GM21381 (cell line): ENCODE data around the gene ARR3.
"Not testable (repeated sequence)": the region's sequence is repeated elsewhere in the genome, so short reads cannot be mapped to it uniquely, and the experiment has no call there.

Experiments
- ATAC-seq: cut with Tn5 transposase; IDR thresholded peaks from one replicate; pipeline ENCODE4 v1.9.1; 2021; ENCODE audit warnings: mild to moderate bottlenecking, moderate library complexity; ENCODE audit not compliant: unreplicated experiment

Gene ARR3

GRCh38 chrX:70279081-70279480 is 10.9 kb downstream of the ARR3 start:
- no peak for ATAC-seq

GRCh38 chrX:70280573-70280972 is 12.4 kb downstream of the ARR3 start:
- ATAC-seq, result no peak

DNA sequence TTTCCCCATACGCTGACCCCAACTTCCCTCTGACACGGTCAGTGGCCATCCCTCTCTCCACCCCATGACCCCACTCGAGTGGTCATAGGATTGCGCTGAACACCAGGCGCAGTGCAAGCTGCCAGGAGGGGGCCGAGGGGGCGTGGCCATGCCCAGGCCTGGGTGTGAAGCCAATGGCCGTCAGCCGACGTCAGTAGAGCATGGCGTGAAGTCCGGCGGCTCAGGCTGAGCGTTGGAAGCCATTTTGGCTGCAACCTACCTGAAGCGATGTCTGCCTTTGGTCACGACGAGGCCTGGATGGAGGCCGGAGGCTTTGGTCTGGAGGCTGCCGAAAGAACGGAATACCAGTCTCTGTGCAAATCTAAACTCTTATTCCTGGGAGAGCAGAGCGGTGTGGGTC is 13.8 kb downstream of the ARR3 start, which contains the start of gene RAB41:
Gene RAB41 (plus strand): TSS at position 222 of the 400 bp plus-strand sequence. CDS start 46 bp downstream, at position 268.
- no peak for ATAC-seq

GRCh38 chrX:70289168-70289792 is 21.1 kb downstream of the ARR3 start:
- peak; percentile 13 for ATAC-seq

- peak; percentile 94 for ATAC-seq
Measured at GRCh38 chrX:70289793-70290770, 21.9 kb downstream of the ARR3 start, which contains the start of the genes KIF4A and PDZD11. Gene KIF4A (plus strand): TSS chrX:70290104. CDS start chrX:70290459, 355 bp downstream. Gene PDZD11 (minus strand): TSS chrX:70289927. CDS start chrX:70289341, 586 bp downstream.

DNA sequence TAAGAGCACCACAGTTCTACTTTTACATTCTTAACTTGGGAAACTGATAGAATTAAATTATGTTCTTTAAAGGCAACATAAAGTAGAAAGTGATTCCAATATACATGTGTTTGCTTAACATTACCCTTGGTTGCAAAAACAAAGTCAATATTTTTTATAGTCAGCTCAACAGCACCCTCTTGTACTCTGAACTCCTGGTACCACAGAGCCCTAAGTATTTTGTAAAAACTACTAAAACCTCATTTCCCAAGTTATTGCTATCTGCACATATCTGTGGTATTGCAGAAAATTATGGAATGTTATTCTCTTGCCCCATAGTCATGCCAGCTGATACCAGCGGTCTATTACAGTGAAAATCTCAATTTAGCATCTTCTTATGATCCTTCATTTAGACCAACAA is 24.7 kb downstream of the ARR3 start:
- ATAC-seq, result no peak

DNA sequence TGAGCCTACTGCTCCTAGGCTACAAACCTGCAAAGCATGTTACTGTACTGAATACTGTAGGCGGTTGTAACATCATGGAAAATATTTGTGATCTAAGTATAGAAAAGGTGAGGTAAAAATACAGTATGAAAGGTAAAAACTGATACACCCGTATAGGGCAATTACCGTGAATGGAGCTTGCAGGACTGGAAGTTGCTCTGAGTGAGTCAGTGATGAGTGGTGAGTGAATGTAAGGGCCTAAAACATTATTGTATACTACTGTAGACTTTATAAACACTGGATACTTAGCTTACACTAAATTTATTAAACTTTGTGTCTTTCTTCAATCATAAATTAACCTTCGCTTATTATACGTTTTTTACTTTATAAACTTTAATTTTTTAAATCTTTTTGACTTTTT is 25.5 kb downstream of the ARR3 start:
- ATAC-seq, result no peak

GRCh38 chrX:70301716-70302115 is 33.6 kb downstream of the ARR3 start:
- ATAC-seq, result no peak

DNA sequence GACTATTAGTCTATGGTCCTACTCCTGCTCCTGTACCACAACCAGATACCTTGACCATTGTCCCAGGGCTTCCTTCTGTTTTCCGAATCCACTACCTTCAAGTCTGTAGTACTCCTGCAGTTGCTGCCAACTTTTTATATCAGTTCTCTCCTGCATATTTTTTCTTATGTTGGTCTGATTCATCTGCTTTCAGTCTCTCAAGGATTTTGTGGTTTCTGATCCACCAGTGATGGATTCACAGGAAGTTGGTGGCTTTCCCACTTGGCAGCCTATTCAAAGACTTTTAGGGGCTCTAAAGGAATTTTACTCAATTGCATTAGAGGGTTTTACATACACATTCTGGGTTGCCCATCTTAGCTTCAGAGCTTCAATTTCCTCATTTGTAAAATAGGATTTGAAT is 45.4 kb downstream of the ARR3 start:
- ATAC-seq, result no peak

GRCh38 chrX:70322784-70323183 is 54.6 kb downstream of the ARR3 start:
- ATAC-seq, result no peak

DNA sequence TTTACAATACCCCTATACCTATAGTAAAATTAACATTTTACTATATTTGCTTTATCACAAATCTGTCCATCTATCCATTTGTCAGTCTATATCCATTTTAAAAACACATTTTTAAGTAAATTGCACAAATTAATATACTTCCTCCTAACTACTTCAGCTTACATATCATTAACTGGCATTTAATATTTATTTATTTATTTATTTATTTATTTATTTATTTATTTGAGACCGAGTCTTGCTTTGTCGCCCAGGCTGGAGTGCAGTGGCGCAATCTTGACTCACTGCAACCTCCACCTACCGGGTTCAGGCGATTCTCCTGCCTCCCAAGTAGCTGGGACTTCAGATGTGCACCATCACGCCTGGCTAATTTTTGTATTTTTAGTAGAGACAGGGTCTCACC is 55.5 kb downstream of the ARR3 start:
- not testable (repeated sequence) for ATAC-seq

- ATAC-seq, result no peak
Measured at GRCh38 chrX:70324326-70324725, 56.2 kb downstream of the ARR3 start.

GRCh38 chrX:70331161-70331560 is 63.0 kb downstream of the ARR3 start:
- no peak for ATAC-seq
